ENCODE results near the gene PYGO2. TPM values are rescaled to one million over a fixed set of nuclear protein-coding genes. Genes with fewer than 3 reads are reported as not detected.

Gene PYGO2
- polyA plus RNA-seq, 1 experiment, result 19.3 TPM

DNA sequence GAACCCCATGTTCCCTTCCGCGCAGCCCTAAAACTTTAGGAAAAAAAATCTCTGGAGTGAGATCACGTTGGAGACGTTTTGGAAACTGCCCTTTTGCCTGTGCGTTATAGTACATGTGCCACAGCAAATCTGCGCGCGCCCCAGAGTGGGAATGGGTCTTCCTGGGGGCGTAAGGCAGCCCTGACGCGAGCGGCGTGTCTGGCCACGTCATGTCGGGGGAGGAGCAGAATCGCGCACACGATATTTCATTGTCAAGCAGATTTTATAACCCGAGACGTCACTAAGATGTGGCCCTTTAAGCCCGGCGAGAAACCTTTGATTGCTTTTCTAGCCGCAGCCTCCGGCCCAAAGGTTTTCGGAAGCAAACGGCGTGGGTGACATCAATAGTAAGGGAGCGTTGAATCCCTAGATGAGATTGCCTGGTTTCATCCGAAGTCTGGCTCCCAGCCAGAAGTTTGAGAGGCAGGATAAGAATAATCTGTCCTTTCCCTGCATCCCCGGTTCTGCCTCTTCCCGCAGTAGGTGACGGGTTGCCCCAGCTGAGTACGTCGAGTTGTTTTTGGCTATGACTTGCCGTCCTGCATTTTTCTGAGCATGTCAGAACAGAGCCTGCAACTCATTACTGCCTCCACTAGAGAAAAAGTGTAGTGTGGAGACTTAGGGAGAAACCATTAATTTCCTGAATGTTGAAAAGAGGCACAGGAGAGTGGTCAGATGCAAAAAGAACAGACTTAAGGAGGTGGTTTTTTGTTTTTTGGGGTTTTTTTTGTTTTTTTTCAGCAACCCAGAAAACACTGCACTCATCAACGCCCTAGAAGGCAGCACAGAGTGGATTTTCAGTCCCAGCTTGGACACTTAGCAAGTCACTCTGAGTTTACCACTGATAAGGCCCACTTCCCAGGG, 24.2 kb downstream of the PYGO2 start:
- TF ChIP-seq, protein P1, sequence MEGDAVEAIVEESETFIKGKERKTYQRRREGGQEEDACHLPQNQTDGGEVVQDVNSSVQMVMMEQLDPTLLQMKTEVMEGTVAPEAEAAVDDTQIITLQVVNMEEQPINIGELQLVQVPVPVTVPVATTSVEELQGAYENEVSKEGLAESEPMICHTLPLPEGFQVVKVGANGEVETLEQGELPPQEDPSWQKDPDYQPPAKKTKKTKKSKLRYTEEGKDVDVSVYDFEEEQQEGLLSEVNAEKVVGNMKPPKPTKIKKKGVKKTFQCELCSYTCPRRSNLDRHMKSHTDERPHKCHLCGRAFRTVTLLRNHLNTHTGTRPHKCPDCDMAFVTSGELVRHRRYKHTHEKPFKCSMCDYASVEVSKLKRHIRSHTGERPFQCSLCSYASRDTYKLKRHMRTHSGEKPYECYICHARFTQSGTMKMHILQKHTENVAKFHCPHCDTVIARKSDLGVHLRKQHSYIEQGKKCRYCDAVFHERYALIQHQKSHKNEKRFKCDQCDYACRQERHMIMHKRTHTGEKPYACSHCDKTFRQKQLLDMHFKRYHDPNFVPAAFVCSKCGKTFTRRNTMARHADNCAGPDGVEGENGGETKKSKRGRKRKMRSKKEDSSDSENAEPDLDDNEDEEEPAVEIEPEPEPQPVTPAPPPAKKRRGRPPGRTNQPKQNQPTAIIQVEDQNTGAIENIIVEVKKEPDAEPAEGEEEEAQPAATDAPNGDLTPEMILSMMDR (IDR thresholded peaks at IDR 0.05; ENCODE audit: low read depth, low read length), result peak; percentile 42
- Histone ChIP-seq H3K27ac (ENCODE audit: low read depth, low read length) (peak overlapping the region; percentile 99), H3K9me3 (ENCODE audit: control insufficient read depth, insufficient read depth, low read length) (no peaks in the 10 kb centered on the region), H3K27me3 (ENCODE audit: control insufficient read depth, insufficient read depth, low read length) (peaks cover 2% of the 10 kb centered on the region), H3K4me3 (ENCODE audit: low read depth, low read length) (peak overlapping the region; percentile 72)
- DNase-seq (ENCODE audit: low read depth, low spot score), result peak; percentile 93
- POLR2A ChIA-PET, result interaction anchor here (0.8 to 1.4 kb wide), 6 partner anchors 10 to 113 kb away, joined by 3 to 8 read pairs (median 4); partner anchors contain the start of genes ADAM15, PYGO2 and SHC1
- CTCF ChIA-PET, result interaction anchor here (0.6 to 2.9 kb wide), 12 partner anchors 16 to 611 kb away, joined by 3 to 17 read pairs (median 3); no protein-coding TSS in a partner anchor

DNA sequence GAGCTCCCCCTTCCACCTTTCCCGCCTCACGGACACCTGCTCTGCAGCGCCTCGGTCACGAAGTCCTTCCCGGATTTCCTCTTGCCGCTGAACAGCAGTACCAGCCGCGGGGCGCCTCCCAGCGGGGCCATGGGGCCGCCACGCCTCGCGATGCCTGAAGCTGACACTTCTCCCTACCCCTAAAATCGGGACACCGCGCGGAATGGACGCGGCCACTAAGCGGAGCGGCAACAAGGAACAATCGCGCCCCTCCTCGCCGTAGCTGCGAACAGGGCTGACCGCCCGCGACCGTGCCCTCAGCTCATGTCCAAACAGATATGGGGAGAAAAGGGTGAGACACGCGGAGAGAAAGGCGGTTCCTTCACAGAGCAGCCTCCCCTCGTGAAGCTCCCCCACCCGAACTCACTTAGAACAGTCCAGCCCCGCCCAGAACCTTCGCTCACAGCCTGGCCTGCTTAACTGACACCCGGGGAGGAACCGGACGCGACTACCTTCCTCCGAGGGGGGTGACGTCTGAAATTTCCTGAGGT, 25.0 kb downstream of the PYGO2 start, which contains the start of gene PMVK:
Gene PMVK, minus strand, starts transcription at position 165 of the 530 bp plus-strand sequence. Its CDS starts 34 bp downstream, at position 131.
- ChIA-PET POLR2A (interaction anchor here (0.8 to 1.4 kb wide), 6 partner anchors 9 to 114 kb away, joined by 3 to 8 read pairs (median 4); partner anchors contain the start of genes ADAM15, PYGO2 and SHC1), CTCF (interaction anchor here (0.6 to 2.9 kb wide), 17 partner anchors 9 to 611 kb away, joined by 3 to 17 read pairs (median 3); partner anchors contain the start of gene KRTCAP2)
- no peaks in the 10 kb centered on the region for H3K9me3 ChIP-seq (ENCODE audit: control insufficient read depth, insufficient read depth, low read length)
- H3K27ac ChIP-seq (ENCODE audit: low read depth, low read length), result peak within 1 kb of the TSS; percentile 99
- H3K27me3 ChIP-seq (ENCODE audit: control insufficient read depth, insufficient read depth, low read length), result peaks cover 2% of the 10 kb centered on the region
- peak; percentile 91 for DNase-seq (ENCODE audit: low read depth, low spot score)
- H3K4me3 ChIP-seq (ENCODE audit: low read depth, low read length), result peak within 1 kb of the TSS; percentile 72
- TF ChIP-seq, protein P1 (IDR thresholded peaks at IDR 0.05; ENCODE audit: low read depth, low read length), result peak; percentile 42

DNA sequence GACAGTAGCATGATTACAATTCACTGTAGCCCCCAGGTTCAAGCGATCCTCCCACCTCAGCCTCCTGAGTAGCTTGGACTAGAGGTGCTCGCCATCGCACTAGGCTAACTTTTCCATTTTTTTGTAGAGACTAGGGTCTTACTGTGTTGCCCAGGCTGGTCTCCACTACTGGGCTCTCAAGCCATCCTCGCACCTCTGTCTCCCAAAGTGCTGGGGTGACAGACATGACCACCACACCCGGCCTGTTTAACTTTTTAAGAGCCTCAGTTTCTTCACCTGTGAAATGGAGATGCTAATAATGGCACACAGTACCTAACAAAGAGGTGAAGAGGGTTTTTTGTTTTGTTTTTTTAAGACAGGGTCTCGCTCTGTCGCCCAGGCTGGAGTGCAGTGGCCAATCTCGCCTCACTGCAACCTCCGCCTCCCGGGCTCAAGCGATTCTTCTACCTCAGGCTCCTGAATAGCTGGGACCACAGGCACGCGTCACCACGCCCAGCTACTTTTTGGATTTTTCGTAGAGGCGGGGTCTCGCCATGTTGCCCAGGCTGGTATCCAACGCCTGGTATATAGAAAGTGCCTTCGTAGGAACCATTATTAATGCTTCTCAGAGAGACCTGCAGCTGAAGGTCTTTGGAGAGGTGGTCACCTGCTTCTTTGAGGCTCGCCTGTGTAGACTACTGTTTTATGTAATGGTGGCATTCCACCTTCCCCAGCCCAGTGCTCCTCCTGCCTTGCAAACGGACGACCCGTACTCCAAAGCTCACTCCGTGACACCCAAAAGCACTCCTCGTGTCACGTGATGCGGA, 25.6 kb downstream of the PYGO2 start:
- Histone ChIP-seq H3K27ac (ENCODE audit: low read depth, low read length) (peak overlapping the region; percentile 99), H3K4me3 (ENCODE audit: low read depth, low read length) (peak overlapping the region; percentile 72), H3K9me3 (ENCODE audit: control insufficient read depth, insufficient read depth, low read length) (no peaks in the 10 kb centered on the region), H3K27me3 (ENCODE audit: control insufficient read depth, insufficient read depth, low read length) (peaks cover 2% of the 10 kb centered on the region)
- ChIA-PET CTCF (interaction anchor here (0.6 to 2.9 kb wide), 15 partner anchors 9 to 456 kb away, joined by 3 to 17 read pairs (median 4); partner anchors contain the start of gene KRTCAP2), POLR2A (interaction anchor here (0.8 to 1.4 kb wide), 6 partner anchors 9 to 115 kb away, joined by 3 to 8 read pairs (median 4); partner anchors contain the start of genes ADAM15, PYGO2 and SHC1)
- DNase-seq (ENCODE audit: low read depth, low spot score), result no peak
- TF ChIP-seq, protein P1 (IDR thresholded peaks at IDR 0.05; ENCODE audit: low read depth, low read length), result no peak

DNA sequence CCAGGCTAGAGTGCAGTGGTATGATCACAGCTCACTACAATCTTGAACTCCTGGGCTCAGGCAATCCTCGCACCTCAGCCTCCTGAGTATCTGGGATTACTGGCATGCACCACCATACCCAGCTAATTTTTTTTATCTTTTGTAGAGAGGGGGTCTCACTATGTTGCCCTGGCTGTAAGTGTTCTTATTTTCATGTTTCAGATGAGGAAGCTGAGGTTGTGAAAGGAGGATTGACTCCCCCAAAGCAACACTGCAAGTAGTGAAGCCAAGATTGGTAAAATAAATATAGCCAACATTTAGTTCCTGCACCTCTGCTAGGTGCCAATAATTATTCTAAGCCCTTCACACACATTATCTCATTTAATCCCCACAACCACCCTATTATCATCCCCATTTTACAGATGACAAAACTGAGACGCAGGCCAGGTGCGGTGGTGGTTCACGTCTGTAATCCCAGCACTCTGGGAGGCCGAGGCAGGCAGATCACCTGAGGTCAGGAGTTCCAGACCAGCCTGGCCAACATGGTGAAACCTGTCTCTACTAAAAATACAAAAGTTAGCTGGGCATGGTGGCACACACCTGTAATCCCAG, 27.1 kb downstream of the PYGO2 start:
- H3K27ac ChIP-seq (ENCODE audit: low read depth, low read length), result no peak overlapping the region
- H3K4me3 ChIP-seq (ENCODE audit: low read depth, low read length), result no peak overlapping the region
- DNase-seq (ENCODE audit: low read depth, low spot score), result no peak
- CTCF ChIA-PET, result interaction anchor here (2.6 to 2.9 kb wide), 2 partner anchors 127 to 374 kb away, joined by 12 to 17 read pairs; no protein-coding TSS in a partner anchor
- no peaks in the 10 kb centered on the region for H3K9me3 ChIP-seq (ENCODE audit: control insufficient read depth, insufficient read depth, low read length)
- no peaks in the 10 kb centered on the region for H3K27me3 ChIP-seq (ENCODE audit: control insufficient read depth, insufficient read depth, low read length)
- TF ChIP-seq, protein P1 (IDR thresholded peaks at IDR 0.05; ENCODE audit: low read depth, low read length), result no peak
- POLR2A ChIA-PET, result no interaction called here
